ENCODE data around the gene PRLHR.
"Not testable (repeated sequence)": the region's sequence is repeated elsewhere in the genome, so short reads cannot be mapped to it uniquely, and the experiment has no call there.

Gene PRLHR
- total RNA-seq = 0 to 0.07 reads per million in 2 donors

GRCh38 chr10:118595598-118596425, at the start of gene PRLHR:
PRLHR (minus strand) TSS chr10:118595648; CDS start chr10:118595244, 404 bp downstream.
- DNase-seq = no peak

GRCh38 chr10:118642228-118642627, 46.8 kb upstream of the PRLHR start:
- no peak for DNase-seq

GRCh38 chr10:118638680-118639079, 43.2 kb upstream of the PRLHR start:
- DNase-seq = no peak

- DNase-seq = no peak
Observed at GRCh38 chr10:118635674-118636402, 40.4 kb upstream of the PRLHR start.

GRCh38 chr10:118633786-118634185, 38.3 kb upstream of the PRLHR start:
- no peak for DNase-seq

- no peak for DNase-seq
Observed at GRCh38 chr10:118629211-118629610, 33.8 kb upstream of the PRLHR start.

- no peak for DNase-seq
Observed at GRCh38 chr10:118628397-118628796, 32.9 kb upstream of the PRLHR start.

- DNase-seq = no peak
Observed at GRCh38 chr10:118626953-118627352, 31.5 kb upstream of the PRLHR start.

- DNase-seq = no peak
Observed at GRCh38 chr10:118625504-118625903, 30.1 kb upstream of the PRLHR start.

- no peak for DNase-seq
Observed at GRCh38 chr10:118624747-118625146, 29.3 kb upstream of the PRLHR start.

GRCh38 chr10:118621304-118621942, 26.0 kb upstream of the PRLHR start:
- DNase-seq = no peak

GRCh38 chr10:118613863-118614262, 18.4 kb upstream of the PRLHR start:
- DNase-seq = not testable (repeated sequence)

GRCh38 chr10:118610577-118610976, 15.1 kb upstream of the PRLHR start:
- no peak for DNase-seq

GRCh38 chr10:118607768-118608354, 12.4 kb upstream of the PRLHR start:
- DNase-seq = no peak

GRCh38 chr10:118605694-118606093, 10.2 kb upstream of the PRLHR start:
- DNase-seq = no peak

- no peak for DNase-seq
Observed at GRCh38 chr10:118596426-118597124, 1.1 kb upstream of the PRLHR start.

- no peak for DNase-seq
Observed at GRCh38 chr10:118595064-118595420, 406 bp downstream of the PRLHR start.

- DNase-seq = peak in 3 of 5 experiments; percentile 2 to 30 (median 8)
Observed at GRCh38 chr10:118594392-118595063, 920 bp downstream of the PRLHR start.

- no peak for DNase-seq
Observed at GRCh38 chr10:118592675-118593330, 2.6 kb downstream of the PRLHR start.

GRCh38 chr10:118590334-118590733, 5.1 kb downstream of the PRLHR start:
- DNase-seq = no peak

All from T-helper 2 cell (primary cell).